Epithelial cell of proximal tubule (primary cell): ENCODE data around the gene SELENOK. TPM values are rescaled to one million over a fixed set of nuclear protein-coding genes. Genes with fewer than 3 reads are reported as not detected.

Source experiments
- DNase-seq: peaks from one replicate; pipeline ENCODE4 v3.0.0-alpha.2; 2011; ENCODE audit warnings: low read depth
- H3K4me3 ChIP-seq: 2 replicates; pipeline ENCODE4 v1.5.1; 2011; ENCODE audit warnings: low read depth, mild to moderate bottlenecking, low read length
- CTCF ChIP-seq: conservative IDR thresholded peaks from 2 replicates; pipeline ENCODE4 v1.5.1; 2012; ENCODE audit warnings: low read depth, mild to moderate bottlenecking, low read length
- total RNA-seq: library from RNA; depleted of rRNA; stranded (reverse); fragments of >200 nt; gene quantifications from 2 replicates; pipeline ENCODE4 v1.2.3, GENCODE V29; 2015

Gene SELENOK
- total RNA-seq, 1 donor from 2014 or later: 49.9 TPM

- DNase-seq: no peak
- no peak for TF ChIP-seq CTCF
- no peak overlapping the region for H3K4me3 ChIP-seq
These were observed 9.1 kb upstream of the SELENOK start for GRCh38 chr3:53900666-53901331.

DNA sequence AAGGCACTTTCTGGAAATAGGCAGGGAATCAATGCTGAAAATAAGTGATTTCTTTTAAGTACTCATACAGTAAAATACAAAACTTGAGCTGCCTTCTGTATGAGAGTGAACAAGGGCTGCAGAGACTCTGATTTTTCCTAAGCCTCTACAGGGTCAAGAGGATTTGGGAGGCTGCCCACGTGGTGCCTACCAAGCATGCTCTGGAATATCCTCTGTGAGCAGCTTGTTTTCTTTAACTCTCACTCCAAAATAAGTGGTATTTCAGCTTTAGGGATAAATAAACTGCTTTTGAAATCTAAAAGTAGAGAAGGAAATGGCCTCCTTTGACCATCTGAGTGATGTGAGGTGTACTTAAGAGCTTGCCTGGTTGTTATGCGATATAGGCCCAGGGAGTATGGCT is 8.1 kb upstream of the SELENOK start:
- TF ChIP-seq CTCF: no peak
- H3K4me3 ChIP-seq: no peak overlapping the region
- DNase-seq: no peak

DNA sequence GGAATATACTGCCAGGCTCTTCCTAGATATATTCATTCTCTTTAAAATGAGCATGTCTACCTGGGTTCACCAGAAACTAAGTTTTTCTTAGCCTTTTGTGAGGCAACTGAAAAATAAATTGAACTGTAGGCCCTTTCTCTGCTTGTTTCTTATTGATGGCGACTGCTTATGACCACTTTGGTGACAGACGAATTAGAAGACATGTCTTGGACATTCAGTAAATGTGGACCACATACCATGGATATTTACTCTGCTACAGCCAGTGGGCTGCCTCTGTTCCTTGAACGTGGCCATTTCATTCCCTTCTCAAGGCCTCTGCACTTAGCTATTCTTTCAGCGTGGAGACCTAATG is 603 bp upstream of the SELENOK start:
- DNase-seq: no peak
- no peak for TF ChIP-seq CTCF
- peak overlapping the region; percentile 87 for H3K4me3 ChIP-seq

DNA sequence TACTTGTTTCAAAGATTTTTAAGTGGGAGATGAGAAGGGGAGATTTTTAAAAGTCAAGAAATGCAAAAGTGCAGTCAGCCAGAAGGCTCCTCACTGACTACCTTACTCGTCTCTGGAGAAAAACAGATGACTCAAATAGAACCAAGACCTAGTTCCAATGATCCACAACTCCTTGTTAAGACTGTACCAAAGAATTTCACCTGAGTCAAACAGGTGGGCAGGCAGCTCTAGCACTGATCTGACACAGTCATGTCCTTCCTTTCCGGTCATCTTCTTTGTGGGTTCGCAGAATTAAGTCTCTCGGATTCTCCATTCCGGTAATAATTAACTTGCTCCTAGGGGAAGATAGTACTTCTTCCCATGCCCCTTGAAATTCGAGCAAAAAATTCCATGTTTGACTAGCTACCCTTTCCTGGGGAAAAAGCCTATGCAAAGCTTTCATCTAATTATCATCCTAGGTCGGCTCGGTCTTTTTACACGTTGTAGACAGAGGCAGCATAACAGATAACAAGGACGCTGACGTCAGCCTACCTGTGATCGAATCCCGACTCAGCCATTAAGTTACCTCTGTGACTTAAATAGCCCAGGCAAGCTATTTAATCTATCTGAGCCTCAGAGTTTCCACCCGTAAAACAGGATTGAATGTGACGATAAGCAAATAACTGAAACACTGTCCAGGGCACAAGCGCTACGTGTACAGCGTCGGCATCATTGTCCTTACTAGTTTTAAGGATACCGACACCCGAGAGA is 758 bp downstream of the SELENOK start:
- no peak for TF ChIP-seq CTCF
- H3K4me3 ChIP-seq: peak overlapping the region; percentile 87
- DNase-seq: no peak

GRCh38 chr3:53888232-53888631 is 3.4 kb downstream of the SELENOK start:
- no peak for TF ChIP-seq CTCF
- no peak overlapping the region for H3K4me3 ChIP-seq
- DNase-seq: no peak

- no peak for TF ChIP-seq CTCF
- DNase-seq: no peak
- H3K4me3 ChIP-seq: no peak overlapping the region
These were observed 4.2 kb downstream of the SELENOK start for GRCh38 chr3:53887446-53887845.

DNA sequence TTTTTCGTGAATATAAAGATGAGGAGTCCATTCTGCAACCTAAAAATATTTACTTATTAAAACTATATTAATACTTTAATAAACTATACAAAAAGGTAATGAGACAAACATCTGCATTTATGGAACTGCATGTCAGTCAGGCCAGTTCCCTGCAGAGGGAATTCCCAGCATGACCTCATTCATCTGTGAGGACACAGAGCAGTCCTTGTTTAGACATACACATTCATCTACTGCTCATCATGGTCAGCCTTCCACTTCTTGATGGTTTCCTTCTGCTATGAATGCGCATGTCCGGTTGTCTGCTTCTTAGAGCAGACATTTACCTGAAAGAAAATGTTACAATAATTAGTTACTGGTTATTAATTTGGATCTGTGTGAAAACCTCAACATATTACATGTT is 6.4 kb downstream of the SELENOK start:
- H3K4me3 ChIP-seq: no peak overlapping the region
- TF ChIP-seq CTCF: no peak
- DNase-seq: no peak
